Type B pancreatic cell (in vitro differentiated cells): ENCODE data around the gene FYTTD1. TPM values are rescaled to one million over a fixed set of nuclear protein-coding genes. Genes with fewer than 3 reads are reported as not detected.

ENCODE experiments used
- DNase-seq: peaks from one replicate; pipeline ENCODE4 v3.0.0; 2021; ENCODE audit warnings: mixed read lengths; ENCODE audit not compliant: unreplicated experiment; ENCODE audit errors: extremely low spot score
- H3K27ac Mint-ChIP-seq: 2 replicates; pipeline ENCODE4 v1.8.0; 2021; ENCODE audit warnings: mild to moderate bottlenecking, mixed read lengths
- H3K27me3 Mint-ChIP-seq: 2 replicates; pipeline ENCODE4 v1.8.0; 2021; ENCODE audit warnings: mixed read lengths
- H3K36me3 Mint-ChIP-seq: 2 replicates; pipeline ENCODE4 v1.8.0; 2021; ENCODE audit warnings: mixed read lengths
- H3K4me1 Mint-ChIP-seq: one replicate; pipeline ENCODE4 v1.8.0; 2021; ENCODE audit warnings: mixed read lengths; ENCODE audit not compliant: unreplicated experiment
- H3K4me3 Mint-ChIP-seq: 2 replicates; pipeline ENCODE4 v1.8.0; 2021; ENCODE audit warnings: mild to moderate bottlenecking, mixed read lengths
- H3K9me3 Mint-ChIP-seq: 2 replicates; pipeline ENCODE4 v1.8.0; 2021; ENCODE audit warnings: mixed read lengths
- total RNA-seq: library from RNA; stranded (reverse); gene quantifications from 2 replicates; pipeline ENCODE4 v1.2.1, GENCODE V29; 2021; ENCODE audit warnings: low replicate concordance
- TF ChIP-seq, protein P1 (sequence below): fragments of 200-600 bp; sonication (generic); conservative IDR thresholded peaks from 2 replicates; pipeline ENCODE4 v1.5.0; 2021; ENCODE audit warnings: antibody characterized with exemption, mild to moderate bottlenecking

Gene FYTTD1
- total RNA-seq, 1 donor from 2014 or later = 58.8 TPM

DNA sequence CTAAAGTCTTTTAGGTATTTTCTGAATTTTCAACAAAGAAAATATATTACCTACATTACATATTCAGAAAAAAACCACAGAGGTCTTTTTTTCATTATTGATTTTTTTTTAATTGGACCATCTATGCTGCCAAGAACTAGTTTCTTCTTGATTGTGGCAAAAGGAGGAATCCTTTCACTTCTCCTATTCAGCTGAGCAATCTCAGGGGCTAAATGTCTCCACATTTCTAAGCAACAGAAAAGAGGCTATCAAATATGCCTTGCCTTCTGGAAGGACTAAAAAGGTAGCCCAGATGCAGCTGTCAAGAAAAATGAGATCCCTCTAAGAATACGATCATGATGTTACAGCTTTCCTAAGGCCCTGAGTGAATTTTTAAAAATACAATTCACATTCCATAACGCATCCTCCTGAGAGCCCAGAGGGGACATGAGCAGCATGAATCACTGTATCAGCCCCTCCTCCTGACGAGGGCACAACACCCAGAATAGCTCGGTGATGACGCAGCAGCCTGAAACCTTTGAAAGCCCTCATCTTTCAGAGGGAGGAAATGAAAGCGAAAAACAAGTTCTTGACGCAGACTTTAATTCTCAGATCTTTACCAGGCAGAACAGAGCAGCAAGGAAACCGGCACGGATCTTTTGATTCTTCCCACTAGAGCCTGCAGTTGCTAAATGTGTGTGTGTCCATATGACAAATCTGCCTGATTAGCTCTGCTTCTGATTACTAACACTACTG, 37.5 kb upstream of the FYTTD1 start:
- H3K27ac Mint-ChIP-seq = peak overlapping the region; percentile 99
- peak overlapping the region; percentile 80 for H3K4me3 Mint-ChIP-seq
- DNase-seq = no peak

DNA sequence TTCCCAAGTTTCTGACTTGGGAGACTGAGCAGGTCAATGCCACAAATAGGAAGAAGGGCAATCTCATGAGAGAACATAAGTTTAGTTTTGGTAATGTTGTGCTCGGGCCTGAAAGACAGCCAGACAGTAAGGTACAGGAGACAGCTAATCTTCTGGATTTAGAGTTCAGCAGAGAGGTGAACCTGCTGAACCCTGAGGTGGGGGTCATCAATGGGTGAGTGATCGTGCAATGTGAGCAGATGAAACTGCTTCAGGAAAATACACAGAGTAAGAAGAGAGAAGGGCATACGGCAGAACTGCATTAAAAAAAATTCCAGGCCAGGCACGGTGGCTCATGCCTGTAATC, 36.2 kb upstream of the FYTTD1 start:
- H3K27me3 Mint-ChIP-seq = no peaks in the 10 kb centered on the region
- TF ChIP-seq, protein P1, sequence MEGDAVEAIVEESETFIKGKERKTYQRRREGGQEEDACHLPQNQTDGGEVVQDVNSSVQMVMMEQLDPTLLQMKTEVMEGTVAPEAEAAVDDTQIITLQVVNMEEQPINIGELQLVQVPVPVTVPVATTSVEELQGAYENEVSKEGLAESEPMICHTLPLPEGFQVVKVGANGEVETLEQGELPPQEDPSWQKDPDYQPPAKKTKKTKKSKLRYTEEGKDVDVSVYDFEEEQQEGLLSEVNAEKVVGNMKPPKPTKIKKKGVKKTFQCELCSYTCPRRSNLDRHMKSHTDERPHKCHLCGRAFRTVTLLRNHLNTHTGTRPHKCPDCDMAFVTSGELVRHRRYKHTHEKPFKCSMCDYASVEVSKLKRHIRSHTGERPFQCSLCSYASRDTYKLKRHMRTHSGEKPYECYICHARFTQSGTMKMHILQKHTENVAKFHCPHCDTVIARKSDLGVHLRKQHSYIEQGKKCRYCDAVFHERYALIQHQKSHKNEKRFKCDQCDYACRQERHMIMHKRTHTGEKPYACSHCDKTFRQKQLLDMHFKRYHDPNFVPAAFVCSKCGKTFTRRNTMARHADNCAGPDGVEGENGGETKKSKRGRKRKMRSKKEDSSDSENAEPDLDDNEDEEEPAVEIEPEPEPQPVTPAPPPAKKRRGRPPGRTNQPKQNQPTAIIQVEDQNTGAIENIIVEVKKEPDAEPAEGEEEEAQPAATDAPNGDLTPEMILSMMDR = no peak
- peaks cover 16% of the 10 kb centered on the region for H3K4me1 Mint-ChIP-seq
- no peak for DNase-seq
- no peaks in the 10 kb centered on the region for H3K9me3 Mint-ChIP-seq
- no peak overlapping the region for H3K4me3 Mint-ChIP-seq
- H3K36me3 Mint-ChIP-seq = peaks cover 21% of the 10 kb centered on the region
- peak overlapping the region; percentile 99 for H3K27ac Mint-ChIP-seq

More for the DNA sequence above, 37.5 kb upstream of the FYTTD1 start:
- Mint-ChIP-seq H3K27me3 (no peaks in the 10 kb centered on the region), H3K36me3 (peaks cover 17% of the 10 kb centered on the region), H3K9me3 (no peaks in the 10 kb centered on the region), H3K4me1 (peaks cover 16% of the 10 kb centered on the region)
- TF ChIP-seq, protein P1 = no peak

DNA sequence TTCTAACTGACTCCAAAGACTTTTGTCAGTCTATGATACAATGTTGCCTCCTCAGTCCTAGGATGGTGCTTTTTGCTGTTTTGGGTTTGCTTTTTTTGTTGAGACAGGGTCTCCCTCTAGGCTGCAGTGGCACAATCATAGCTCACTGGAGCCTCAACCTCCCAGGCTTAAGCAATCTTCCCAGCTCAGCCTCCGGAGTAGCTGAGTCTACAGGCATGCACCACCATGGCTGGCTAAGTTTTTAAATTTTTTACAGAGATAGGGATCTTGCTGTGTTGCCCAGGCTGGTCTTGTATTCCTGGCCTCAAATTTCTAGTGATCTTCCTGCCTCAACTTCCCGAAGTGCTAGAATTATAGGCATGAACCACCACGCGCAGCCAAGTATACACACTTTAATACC, 35.4 kb upstream of the FYTTD1 start:
- Mint-ChIP-seq H3K36me3 (peaks cover 21% of the 10 kb centered on the region), H3K27ac (peak overlapping the region; percentile 53), H3K27me3 (no peaks in the 10 kb centered on the region), H3K4me3 (no peak overlapping the region), H3K9me3 (no peaks in the 10 kb centered on the region), H3K4me1 (peaks cover 16% of the 10 kb centered on the region)
- TF ChIP-seq, protein P1 = no peak
- DNase-seq = no peak

DNA sequence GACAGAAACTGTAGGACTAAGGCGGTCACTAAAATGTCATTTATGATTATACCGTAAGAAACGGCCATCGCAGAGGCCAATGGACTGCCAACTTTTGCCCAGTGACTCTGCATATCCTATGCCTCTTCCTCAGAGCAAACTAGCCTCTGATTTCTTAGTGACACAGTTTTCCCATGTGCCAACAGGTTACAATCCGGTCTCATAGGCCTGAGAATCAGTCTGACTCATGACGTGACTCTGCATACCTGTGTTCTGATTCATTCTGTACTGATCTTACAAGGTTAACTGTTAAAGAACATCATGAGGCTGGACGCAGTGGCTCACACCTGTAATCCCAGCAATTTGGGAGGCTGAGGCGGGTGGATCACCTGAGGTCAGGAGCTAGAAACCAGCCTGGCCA, 30.8 kb upstream of the FYTTD1 start:
- peaks cover 23% of the 10 kb centered on the region for H3K36me3 Mint-ChIP-seq

DNA sequence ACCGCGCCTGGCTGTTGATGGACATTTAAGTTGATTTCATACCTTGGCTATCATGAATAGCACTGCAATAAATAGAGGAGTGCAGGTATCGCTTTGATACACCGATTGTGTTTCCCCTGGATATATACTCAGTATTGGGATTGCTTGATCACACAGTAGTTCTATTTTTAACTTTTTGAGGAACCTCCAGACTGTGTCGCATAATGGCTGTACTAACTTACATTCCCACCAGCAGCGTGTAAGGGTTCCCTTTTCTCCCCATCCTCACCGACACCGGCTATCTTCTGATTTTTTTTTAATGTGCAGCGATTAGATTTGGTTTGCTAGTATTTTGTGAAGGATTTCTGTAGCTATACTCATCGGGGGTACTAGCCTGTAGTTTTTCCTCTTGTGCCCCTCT, 29.0 kb upstream of the FYTTD1 start:
- no peak for DNase-seq

More for the DNA sequence above, 30.8 kb upstream of the FYTTD1 start:
- no peaks in the 10 kb centered on the region for H3K27me3 Mint-ChIP-seq
- TF ChIP-seq, protein P1 = no peak
- H3K9me3 Mint-ChIP-seq = peaks cover 6% of the 10 kb centered on the region
- no peaks in the 10 kb centered on the region for H3K4me1 Mint-ChIP-seq
- no peak for DNase-seq
- H3K4me3 Mint-ChIP-seq = peak overlapping the region; percentile 25
- H3K27ac Mint-ChIP-seq = peak overlapping the region; percentile 81

More for the DNA sequence above, 29.0 kb upstream of the FYTTD1 start:
- TF ChIP-seq, protein P1 = no peak
- Mint-ChIP-seq H3K4me1 (no peaks in the 10 kb centered on the region), H3K4me3 (no peak overlapping the region), H3K27me3 (no peaks in the 10 kb centered on the region), H3K36me3 (peaks cover 21% of the 10 kb centered on the region), H3K9me3 (peaks cover 6% of the 10 kb centered on the region), H3K27ac (no peak overlapping the region)
